WI38 (cell line): Measurements from ENCODE around the gene DPYSL3.

Source experiments
- H3K4me3 ChIP-seq: 2 replicates; pipeline ENCODE4 v1.5.1; 2011; ENCODE audit warnings: low read depth, mild to moderate bottlenecking, control low read depth, low read length
- CTCF ChIP-seq: IDR thresholded peaks from 2 replicates; pipeline ENCODE4 v1.5.1; 2012; ENCODE audit warnings: low read depth, mild to moderate bottlenecking, control low read depth, low read length

Gene DPYSL3

DNA sequence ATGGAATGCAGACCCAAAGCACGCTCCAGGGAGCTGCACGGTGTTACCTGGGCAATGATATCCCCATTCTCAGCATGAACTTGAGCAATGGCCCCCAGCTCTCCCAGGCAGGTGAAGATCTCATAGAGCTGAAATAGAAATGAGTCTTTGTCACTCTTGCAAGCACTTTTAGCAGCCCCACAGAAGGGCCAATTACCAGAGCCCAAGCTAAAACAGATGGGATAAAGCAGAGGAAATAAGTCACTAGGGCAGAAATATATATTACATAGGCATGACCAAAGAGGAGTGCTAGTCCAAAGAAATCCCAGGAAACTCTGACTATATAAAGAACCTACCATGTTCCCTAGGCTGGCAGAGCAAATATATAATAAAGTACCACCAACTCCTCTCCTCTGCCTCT is 97.3 kb downstream of the DPYSL3 start:
- no peak for TF ChIP-seq CTCF
- no peak overlapping the region for H3K4me3 ChIP-seq

- TF ChIP-seq CTCF = no peak
- H3K4me3 ChIP-seq = no peak overlapping the region
These were observed 98.2 kb downstream of the DPYSL3 start for GRCh38 chr5:147411359-147412319.

GRCh38 chr5:147410496-147411358 is 99.1 kb downstream of the DPYSL3 start:
- no peak overlapping the region for H3K4me3 ChIP-seq
- no peak for TF ChIP-seq CTCF

DNA sequence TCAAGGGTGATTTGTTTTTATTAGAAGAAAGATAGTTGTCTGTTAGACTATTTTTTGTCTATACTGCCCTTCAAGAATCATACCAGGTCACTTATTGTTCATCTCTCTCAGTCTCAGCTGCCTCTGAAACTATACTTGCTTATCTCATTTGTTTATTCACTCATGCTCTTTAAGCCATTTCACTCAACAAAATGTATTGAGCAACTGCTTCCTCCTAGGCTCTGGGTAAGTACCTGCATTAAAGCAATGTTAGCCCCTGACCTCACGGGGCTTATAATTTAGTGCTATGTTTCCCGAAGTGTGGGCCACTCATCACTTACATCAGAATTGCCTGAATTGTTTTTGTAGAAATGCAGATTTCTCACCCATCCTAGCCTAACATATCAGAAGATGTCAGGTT is 100.9 kb downstream of the DPYSL3 start:
- TF ChIP-seq CTCF = no peak
- H3K4me3 ChIP-seq = no peak overlapping the region

DNA sequence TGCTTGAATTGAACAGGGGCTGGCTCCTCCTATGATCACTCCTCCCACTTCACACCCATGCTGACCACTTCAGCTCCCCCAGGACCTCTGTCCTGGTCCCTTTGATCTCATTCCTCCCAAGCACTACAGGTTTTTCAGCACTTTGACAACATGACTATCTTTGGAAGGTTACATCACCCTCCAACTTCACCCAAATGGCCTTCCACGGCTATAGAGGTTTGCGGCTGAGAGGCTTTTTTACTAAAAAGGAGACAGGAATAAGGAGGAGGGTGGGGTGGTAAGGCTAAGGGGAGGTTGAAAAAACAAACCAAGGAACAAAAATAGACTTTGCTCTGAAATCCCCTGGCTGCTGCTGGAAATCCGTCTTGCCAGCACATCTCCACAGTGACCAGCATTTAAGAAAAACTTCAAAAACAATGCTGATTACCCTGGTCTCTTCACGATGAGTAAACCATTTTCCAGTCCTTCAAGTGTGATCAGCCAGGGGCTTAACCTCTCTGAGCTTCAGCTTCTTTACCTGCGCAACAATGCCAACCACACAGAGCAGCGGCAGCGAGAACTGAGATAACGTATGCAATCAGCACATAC is 102.7 kb downstream of the DPYSL3 start:
- H3K4me3 ChIP-seq = no peak overlapping the region
- no peak for TF ChIP-seq CTCF

DNA sequence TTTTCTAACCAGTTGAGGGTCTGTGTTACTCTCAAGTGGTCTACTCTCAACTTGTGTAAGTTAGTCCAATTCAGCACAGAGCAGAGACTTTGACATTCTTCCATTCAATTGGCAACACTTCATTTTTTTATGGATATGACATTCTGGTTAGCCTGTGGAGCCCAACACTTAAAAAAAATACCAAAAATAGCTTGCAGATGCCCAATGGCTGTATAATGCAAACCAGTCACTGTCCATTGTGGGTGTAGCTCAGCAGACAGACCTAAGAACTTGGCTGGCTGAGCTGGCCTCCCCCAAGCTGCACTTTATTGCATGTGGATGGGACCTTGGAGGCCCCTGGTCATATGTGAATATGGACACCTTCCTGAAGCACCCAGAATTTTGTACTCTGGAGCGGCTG is 103.2 kb downstream of the DPYSL3 start:
- no peak overlapping the region for H3K4me3 ChIP-seq
- TF ChIP-seq CTCF = no peak

DNA sequence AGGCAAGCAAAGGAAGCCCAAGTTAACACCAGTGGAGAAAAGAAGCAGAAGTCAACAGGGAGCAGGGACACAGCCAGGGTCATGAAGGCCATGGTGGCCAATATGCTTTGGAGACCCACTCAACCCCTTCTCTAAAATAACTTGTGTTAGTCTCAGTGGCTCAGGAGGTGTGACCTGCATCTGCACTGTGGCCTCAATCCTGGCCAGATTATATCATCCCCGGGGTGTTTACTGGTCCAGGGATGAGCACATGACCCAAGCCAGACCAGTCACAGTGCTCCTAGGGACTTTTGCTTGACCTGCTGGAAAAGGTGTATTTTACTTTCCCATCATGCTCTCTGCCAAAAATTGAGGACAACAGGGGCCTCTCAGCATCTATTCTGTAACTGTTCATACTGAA is 105.2 kb downstream of the DPYSL3 start:
- no peak overlapping the region for H3K4me3 ChIP-seq
- TF ChIP-seq CTCF = no peak
